Activated naive CD4-positive, alpha-beta T cell treated with anti-CD3 and anti-CD28 coated beads, Interleukin-2, amount 10 ng/mL, durations not matched to agents 7 days and 5 days (primary cell): ENCODE measurements around the gene NAXE.
"Not testable (repeated sequence)": the region's sequence is repeated elsewhere in the genome, so short reads cannot be mapped to it uniquely, and the experiment has no call there.

Experiments
- CTCF ChIA-PET: fragments of 350-600 bp; sonication (Branson Sonifier 250); formaldehyde crosslinking; loops from one replicate; lab custom pipeline; 2021; ENCODE audit warnings: antibody characterized with exemption; lab: Charles Lee
- DNase-seq: peaks from one replicate; pipeline ENCODE4 v3.0.0-alpha.2; 2020
- H3K27ac Mint-ChIP-seq: one replicate; pipeline ENCODE4 v1.8.0; 2021; ENCODE audit warnings: mild to moderate bottlenecking, moderate library complexity, mixed read lengths
- H3K27me3 Mint-ChIP-seq: one replicate; pipeline ENCODE4 v1.8.0; 2021; ENCODE audit warnings: mild to moderate bottlenecking, mixed read lengths
- H3K36me3 Mint-ChIP-seq: one replicate; pipeline ENCODE4 v1.8.0; 2021; ENCODE audit warnings: mixed read lengths
- H3K4me1 Mint-ChIP-seq: one replicate; pipeline ENCODE4 v1.8.0; 2021; ENCODE audit warnings: mixed read lengths
- H3K4me3 Mint-ChIP-seq: one replicate; pipeline ENCODE4 v1.8.0; 2021; ENCODE audit warnings: mild to moderate bottlenecking, moderate library complexity, mixed read lengths
- H3K9me3 Mint-ChIP-seq: one replicate; pipeline ENCODE4 v1.8.0; 2021; ENCODE audit warnings: mixed read lengths

NAXE gene

GRCh38 chr1:156591432-156592157 is at the start of gene NAXE:
TSS of gene NAXE (plus strand) at chr1:156591776. CDS start at chr1:156591805, 29 bp downstream.
- peak within 1 kb of the TSS; percentile 78 for H3K4me3 Mint-ChIP-seq
- CTCF ChIA-PET: interaction anchor here (0.6 to 5.0 kb wide), 8 partner anchors 10 to 206 kb away, joined by 3 to 29 read pairs (median 6); partner anchors contain the start of gene GPATCH4
- peak within 1 kb of the TSS; percentile 83 for H3K27ac Mint-ChIP-seq
- peaks cover 3% of the 10 kb centered on the region for H3K27me3 Mint-ChIP-seq
- H3K36me3 Mint-ChIP-seq: peaks cover 14% of the 10 kb centered on the region
- peak; percentile 79 for DNase-seq
- no peaks in the 10 kb centered on the region for H3K9me3 Mint-ChIP-seq
- peaks cover 33% of the 10 kb centered on the region for H3K4me1 Mint-ChIP-seq

- no peaks in the 10 kb centered on the region for H3K9me3 Mint-ChIP-seq
- H3K36me3 Mint-ChIP-seq: peaks cover 31% of the 10 kb centered on the region
- H3K4me1 Mint-ChIP-seq: peaks cover 6% of the 10 kb centered on the region
- H3K27me3 Mint-ChIP-seq: no peaks in the 10 kb centered on the region
- CTCF ChIA-PET: interaction anchor here (1.0 to 2.1 kb wide), 2 partner anchors 63 to 158 kb away, joined by 3 to 7 read pairs; no protein-coding TSS in a partner anchor
- DNase-seq: no peak
- no peak overlapping the region for H3K4me3 Mint-ChIP-seq
- H3K27ac Mint-ChIP-seq: no peak overlapping the region
Observed at GRCh38 chr1:156543066-156543465, 48.5 kb upstream of the NAXE start.

- Mint-ChIP-seq H3K4me1 (no peaks in the 10 kb centered on the region), H3K36me3 (peaks cover 28% of the 10 kb centered on the region), H3K27me3 (no peaks in the 10 kb centered on the region), H3K4me3 (no peak overlapping the region), H3K9me3 (no peaks in the 10 kb centered on the region), H3K27ac (no peak overlapping the region)
- DNase-seq: no peak
- CTCF ChIA-PET: no interaction called here
Observed at GRCh38 chr1:156544592-156545102, 46.9 kb upstream of the NAXE start.

GRCh38 chr1:156546267-156546666 is 45.3 kb upstream of the NAXE start:
- H3K36me3 Mint-ChIP-seq: peaks cover 37% of the 10 kb centered on the region
- no peaks in the 10 kb centered on the region for H3K4me1 Mint-ChIP-seq
- no peak overlapping the region for H3K4me3 Mint-ChIP-seq
- H3K9me3 Mint-ChIP-seq: no peaks in the 10 kb centered on the region
- no peak overlapping the region for H3K27ac Mint-ChIP-seq
- DNase-seq: no peak
- H3K27me3 Mint-ChIP-seq: no peaks in the 10 kb centered on the region
- CTCF ChIA-PET: no interaction called here

GRCh38 chr1:156547434-156547833 is 44.1 kb upstream of the NAXE start:
- H3K27ac Mint-ChIP-seq: no peak overlapping the region
- CTCF ChIA-PET: interaction anchor here (0.9 kb wide), 1 partner anchor 67 kb away, joined by 3 read pairs; no protein-coding TSS in a partner anchor
- DNase-seq: no peak
- H3K27me3 Mint-ChIP-seq: no peaks in the 10 kb centered on the region
- no peak overlapping the region for H3K4me3 Mint-ChIP-seq
- H3K9me3 Mint-ChIP-seq: no peaks in the 10 kb centered on the region
- H3K4me1 Mint-ChIP-seq: no peaks in the 10 kb centered on the region
- peaks cover 36% of the 10 kb centered on the region for H3K36me3 Mint-ChIP-seq

- DNase-seq: no peak
- no peaks in the 10 kb centered on the region for H3K4me1 Mint-ChIP-seq
- no peaks in the 10 kb centered on the region for H3K9me3 Mint-ChIP-seq
- no peak overlapping the region for H3K4me3 Mint-ChIP-seq
- CTCF ChIA-PET: interaction anchor here (0.9 kb wide), 1 partner anchor 67 kb away, joined by 3 read pairs; no protein-coding TSS in a partner anchor
- H3K27me3 Mint-ChIP-seq: no peaks in the 10 kb centered on the region
- peaks cover 36% of the 10 kb centered on the region for H3K36me3 Mint-ChIP-seq
- H3K27ac Mint-ChIP-seq: no peak overlapping the region
Observed at GRCh38 chr1:156547982-156548381, 43.6 kb upstream of the NAXE start.

- no peak overlapping the region for H3K4me3 Mint-ChIP-seq
Observed at GRCh38 chr1:156549390-156549789, 42.2 kb upstream of the NAXE start.

GRCh38 chr1:156549831-156550230 is 41.7 kb upstream of the NAXE start:
- peaks cover 35% of the 10 kb centered on the region for H3K36me3 Mint-ChIP-seq
- no peak overlapping the region for H3K4me3 Mint-ChIP-seq
- CTCF ChIA-PET: interaction anchor here (0.6 kb wide), 1 partner anchor 323 kb away, joined by 3 read pairs; no protein-coding TSS in a partner anchor
- no peak overlapping the region for H3K27ac Mint-ChIP-seq
- no peaks in the 10 kb centered on the region for H3K9me3 Mint-ChIP-seq
- no peak for DNase-seq
- H3K4me1 Mint-ChIP-seq: no peaks in the 10 kb centered on the region
- H3K27me3 Mint-ChIP-seq: no peaks in the 10 kb centered on the region

More at GRCh38 chr1:156549390-156549789, 42.2 kb upstream of the NAXE start:
- Mint-ChIP-seq H3K27ac (no peak overlapping the region), H3K27me3 (no peaks in the 10 kb centered on the region), H3K4me1 (no peaks in the 10 kb centered on the region), H3K9me3 (no peaks in the 10 kb centered on the region), H3K36me3 (peaks cover 35% of the 10 kb centered on the region)
- no peak for DNase-seq
- CTCF ChIA-PET: no interaction called here

- no peak for DNase-seq
- Mint-ChIP-seq H3K4me3 (no peak overlapping the region), H3K27me3 (no peaks in the 10 kb centered on the region), H3K9me3 (no peaks in the 10 kb centered on the region), H3K36me3 (peaks cover 35% of the 10 kb centered on the region), H3K27ac (no peak overlapping the region), H3K4me1 (no peaks in the 10 kb centered on the region)
- CTCF ChIA-PET: interaction anchor here (0.6 kb wide), 1 partner anchor 323 kb away, joined by 3 read pairs; no protein-coding TSS in a partner anchor
Observed at GRCh38 chr1:156550346-156550745, 41.2 kb upstream of the NAXE start.

- no peaks in the 10 kb centered on the region for H3K9me3 Mint-ChIP-seq
- CTCF ChIA-PET: interaction anchor here (1.1 kb wide), 1 partner anchor 70 kb away, joined by 3 read pairs; no protein-coding TSS in a partner anchor
- H3K27ac Mint-ChIP-seq: no peak overlapping the region
- no peak overlapping the region for H3K4me3 Mint-ChIP-seq
- H3K36me3 Mint-ChIP-seq: peaks cover 35% of the 10 kb centered on the region
- no peak for DNase-seq
- H3K4me1 Mint-ChIP-seq: no peaks in the 10 kb centered on the region
- no peaks in the 10 kb centered on the region for H3K27me3 Mint-ChIP-seq
Observed at GRCh38 chr1:156551066-156551643, 40.4 kb upstream of the NAXE start.

GRCh38 chr1:156551869-156552268 is 39.7 kb upstream of the NAXE start:
- Mint-ChIP-seq H3K27me3 (no peaks in the 10 kb centered on the region), H3K4me3 (no peak overlapping the region), H3K36me3 (peaks cover 29% of the 10 kb centered on the region), H3K27ac (no peak overlapping the region), H3K9me3 (no peaks in the 10 kb centered on the region), H3K4me1 (no peaks in the 10 kb centered on the region)
- CTCF ChIA-PET: interaction anchor here (1.1 kb wide), 1 partner anchor 71 kb away, joined by 3 read pairs; no protein-coding TSS in a partner anchor
- no peak for DNase-seq

GRCh38 chr1:156552518-156552917 is 39.1 kb upstream of the NAXE start:
- H3K9me3 Mint-ChIP-seq: no peaks in the 10 kb centered on the region
- H3K27me3 Mint-ChIP-seq: no peaks in the 10 kb centered on the region
- H3K36me3 Mint-ChIP-seq: peaks cover 25% of the 10 kb centered on the region
- H3K4me1 Mint-ChIP-seq: no peaks in the 10 kb centered on the region
- no peak for DNase-seq
- no peak overlapping the region for H3K27ac Mint-ChIP-seq
- CTCF ChIA-PET: interaction anchor here (1.2 kb wide), 1 partner anchor 72 kb away, joined by 3 read pairs; no protein-coding TSS in a partner anchor
- H3K4me3 Mint-ChIP-seq: no peak overlapping the region

- H3K27me3 Mint-ChIP-seq, H3K4me3 Mint-ChIP-seq, DNase-seq, H3K9me3 Mint-ChIP-seq, H3K4me1 Mint-ChIP-seq, H3K27ac Mint-ChIP-seq: not testable (repeated sequence)
- peaks cover 23% of the 10 kb centered on the region for H3K36me3 Mint-ChIP-seq
- CTCF ChIA-PET: interaction anchor here (1.2 kb wide), 1 partner anchor 72 kb away, joined by 3 read pairs; no protein-coding TSS in a partner anchor
Observed at GRCh38 chr1:156552937-156553336, 38.6 kb upstream of the NAXE start.

- Mint-ChIP-seq H3K36me3 (peaks cover 21% of the 10 kb centered on the region), H3K9me3 (no peaks in the 10 kb centered on the region), H3K4me1 (no peaks in the 10 kb centered on the region), H3K4me3 (no peak overlapping the region), H3K27me3 (no peaks in the 10 kb centered on the region), H3K27ac (no peak overlapping the region)
- DNase-seq: no peak
- CTCF ChIA-PET: interaction anchor here (2.2 kb wide), 1 partner anchor 73 kb away, joined by 8 read pairs; no protein-coding TSS in a partner anchor
Observed at GRCh38 chr1:156553860-156554485, 37.6 kb upstream of the NAXE start.
